Heart left ventricle (tissue), 16 donors: ENCODE data around the gene ALDH3B1. TPM values are rescaled to one million over a fixed set of nuclear protein-coding genes. Genes with fewer than 3 reads are reported as not detected.
A peak's percentile ranks its signal among the peaks of the same experiment; 100 is the strongest.

Experiments
- ATAC-seq, 4 donors: fragments of 200-7000 bp; cut with Tn5 transposase; one replicate each; pipeline ENCODE4 v1.9.1; 2020 to 2022; ENCODE audit warnings: moderate library complexity in 4 of 4, mild to moderate bottlenecking in 3 of 4, moderate number of reproducible peaks in 1 of 4
- DNase-seq, 5 donors: peaks; one replicate each; pipeline ENCODE4 v3.0.0-alpha.2; 2020
- H3K27ac ChIP-seq, 12 donors: fragments of 200-600 bp; sonication (generic) in 4 of 12; one replicate each; pipeline versions ENCODE4 v1.5.0 to v1.8.0; 2016 to 2022; ENCODE audit warnings: mild to moderate bottlenecking in 2 of 12
- H3K27me3 ChIP-seq, 9 donors: fragments of 200-600 bp; sonication (generic) in 2 of 9; one replicate each; pipeline versions ENCODE4 v1.5.1 to v1.8.0; 2016 to 2022; ENCODE audit warnings: mild to moderate bottlenecking in 3 of 9
- H3K36me3 ChIP-seq, 9 donors: fragments of 200-600 bp; sonication (generic) in 2 of 9; one replicate each; pipeline versions ENCODE4 v1.5.0 to v1.8.0; 2018 to 2022; ENCODE audit warnings: mild to moderate bottlenecking in 2 of 9
- H3K4me1 ChIP-seq, 12 donors: fragments of 200-600 bp; sonication (generic) in 4 of 12; one replicate each; pipeline versions ENCODE4 v1.5.0 to v1.8.0; 2016 to 2022; ENCODE audit warnings: mild to moderate bottlenecking in 3 of 12
- H3K4me3 ChIP-seq, 12 donors: fragments of 200-600 bp; sonication (generic) in 4 of 12; one replicate each; pipeline versions ENCODE4 v1.5.0 to v1.8.0; 2017 to 2022; ENCODE audit warnings: mild to moderate bottlenecking in 9 of 12, moderate library complexity in 4 of 12
- H3K9me3 ChIP-seq, 12 donors: fragments of 200-600 bp; sonication (generic) in 4 of 12; one replicate each; pipeline versions ENCODE4 v1.5.0 to v1.8.0; 2016 to 2022; ENCODE audit warnings: mild to moderate bottlenecking in 1 of 12
- POLR2A ChIP-seq, 2 donors: fragments of 450-650 bp; IDR thresholded peaks; one replicate each; pipeline ENCODE4 v1.6.1; 2017; ENCODE audit warnings: antibody characterized with exemption in 2 of 2, mild to moderate bottlenecking in 2 of 2, moderate library complexity in 2 of 2
- WGBS, 4 donors: extraction: QIAGEN DNeasy Blood & Tissue Kit in 2 of 4; methylation state at CpG; one replicate each; pipeline versions ENCODE4 v1.1.5 to v1.1.7; 2013 to 2018; 5-methylcytosine and 5-hydroxymethylcytosine counted together
- intact Hi-C, 10 donors: fragments of 100-400 bp; cut with DNase I; formaldehyde crosslinking; loops; one replicate each; pipeline versions ENCODE4 v1.11.1 to v1.14.2; 2022
- polyA plus RNA-seq, 2 donors: library from polyadenylated mRNA; stranded (reverse); fragments of 200-250 nt; gene quantifications; one replicate each; pipeline ENCODE4 v1.2.3, GENCODE V29; 2013
- total RNA-seq, 9 donors: library from RNA; depleted of rRNA in 2 of 9; stranded (reverse); fragments of >200 nt in 2 of 9; fragmentation: NEBNext Ultra II Directional in 3 of 9; extraction: Animal tissue kit (Norgen Biotek cat#: 25700) in 3 of 9; gene quantifications; one replicate each; pipeline versions ENCODE4 v1.1.0 to v1.2.4, GENCODE V29; 2016 to 2023
- TF ChIP-seq, protein P1 (sequence below), 12 donors: fragments of 200-600 bp; sonication (generic) in 4 of 12; IDR thresholded peaks; one replicate each; pipeline versions ENCODE4 v1.5.0 to v1.8.0; 2018 to 2022; ENCODE audit warnings: antibody characterized with exemption in 12 of 12, mild to moderate bottlenecking in 5 of 12
- donor health status: ischemic (EF 13 %, LVEDD 7.1; RV severe dilation, severe dysfunction).
- donor health status: healthy with polysubstance abuse.
- donor health status: DM: no; HTN: yes; CAD: no.
- donor health status: DM: no; HTN: no; CAD: no.
- donor health status: ischemic (EF 25% LVEDD 6.9; RV normal size, moderate dysfunction).
- donor health status: ischemic (EF 25% LVEDD 5.7; RV mildly dilated, moderate dysfunction).
- donor health status: healthy.
- donor health status: DM: yes; HTN: yes; CAD: no.
- donor health status: ischemic (EF 35%, LVEDD 5.7; RV mildly dilated, moderate dysfunction).
- donor health status: nonischemic (EF 11% LVEDD 7.7; RV severe dilation, severe dysfunction).
- donor health status: DM: yes; HTN: yes; CAD: no.
- donor health status: PGD.
- donor health status: ischemic (EF 29% LVEDD 5.4; RV normal size, mild dysfunction).
- donor health status: nonischemic (EF 23%, LVEDD 6.1; RV moderate dilation, normal function).

The ALDH3B1 gene
- total and polyA plus RNA-seq, 11 donors, result 2.3 to 25.4 (median 4.4) TPM

- ATAC-seq (no peak), DNase-seq (no peak)
- Histone ChIP-seq H3K36me3 (peaks cover 0 to 19% (median 5%) of the 10 kb centered on the region in 9 donors), H3K4me3 (no peak overlapping the region), H3K27ac (no peak overlapping the region), H3K9me3 (peaks cover 0 to 8% (median 0%) of the 10 kb centered on the region in 12 donors), H3K4me1 (peaks cover 0 to 40% (median 30%) of the 10 kb centered on the region in 12 donors), H3K27me3 (no peaks in the 10 kb centered on the region)
- 86 to 88% (median 87%) methylated on average over 12 of the region's 12 CpGs for WGBS, 4 donors
- intact Hi-C loops, result no loop called here
- TF ChIP-seq POLR2A (IDR thresholded peaks at IDR 0.05), result no peak
Observed at GRCh38 chr11:68028802-68029545, 18.8 kb downstream of the ALDH3B1 start.

DNA sequence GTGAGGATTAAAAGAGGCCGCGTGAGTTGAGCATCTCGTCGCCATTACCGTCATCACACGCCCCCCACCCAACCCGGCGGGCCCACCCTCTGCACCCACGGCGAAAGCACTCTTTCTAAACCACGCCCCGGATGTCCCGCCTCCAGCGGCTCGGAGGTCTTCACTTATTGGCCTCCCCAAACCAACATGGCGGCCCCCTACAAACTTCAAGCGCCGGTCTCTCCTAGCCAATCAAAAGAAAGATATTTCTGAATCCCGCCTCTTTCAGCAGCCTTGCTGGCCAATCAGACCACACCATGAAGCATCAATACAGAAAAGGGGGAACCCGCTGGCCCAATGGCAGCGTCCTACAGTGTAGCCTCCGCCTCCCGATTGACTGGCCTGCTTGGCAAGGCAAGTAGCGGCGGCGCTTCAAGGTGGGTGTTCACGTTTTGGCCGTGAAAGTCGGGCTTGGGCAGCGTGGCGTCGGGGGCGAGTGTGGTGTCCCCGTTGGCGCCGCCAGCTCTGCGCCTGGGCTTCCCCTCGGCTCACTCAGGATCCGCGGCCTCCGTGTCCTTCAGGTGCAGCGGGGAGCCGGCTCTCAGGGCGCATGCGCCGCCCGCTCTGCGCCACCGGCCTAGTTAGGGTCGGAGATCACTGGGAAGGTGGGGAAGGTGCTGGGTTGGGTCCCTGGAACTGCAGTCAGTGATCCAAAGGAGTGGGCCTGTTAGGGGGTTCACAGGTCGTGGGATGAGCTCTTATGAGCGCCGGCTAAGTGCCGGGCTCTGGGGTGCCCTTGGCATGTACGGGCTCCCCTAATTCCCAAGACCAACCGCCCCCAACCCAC, 20.4 kb downstream of the ALDH3B1 start, which contains the start of gene NDUFS8:
NDUFS8 (plus strand) TSS at position 364 of the 826 bp plus-strand sequence. CDS start 1,471 bp downstream, outside the sequence.
- TF ChIP-seq POLR2A (IDR thresholded peaks at IDR 0.05), result peak in 1 of 2 donors; percentile 71
- TF ChIP-seq, protein P1, sequence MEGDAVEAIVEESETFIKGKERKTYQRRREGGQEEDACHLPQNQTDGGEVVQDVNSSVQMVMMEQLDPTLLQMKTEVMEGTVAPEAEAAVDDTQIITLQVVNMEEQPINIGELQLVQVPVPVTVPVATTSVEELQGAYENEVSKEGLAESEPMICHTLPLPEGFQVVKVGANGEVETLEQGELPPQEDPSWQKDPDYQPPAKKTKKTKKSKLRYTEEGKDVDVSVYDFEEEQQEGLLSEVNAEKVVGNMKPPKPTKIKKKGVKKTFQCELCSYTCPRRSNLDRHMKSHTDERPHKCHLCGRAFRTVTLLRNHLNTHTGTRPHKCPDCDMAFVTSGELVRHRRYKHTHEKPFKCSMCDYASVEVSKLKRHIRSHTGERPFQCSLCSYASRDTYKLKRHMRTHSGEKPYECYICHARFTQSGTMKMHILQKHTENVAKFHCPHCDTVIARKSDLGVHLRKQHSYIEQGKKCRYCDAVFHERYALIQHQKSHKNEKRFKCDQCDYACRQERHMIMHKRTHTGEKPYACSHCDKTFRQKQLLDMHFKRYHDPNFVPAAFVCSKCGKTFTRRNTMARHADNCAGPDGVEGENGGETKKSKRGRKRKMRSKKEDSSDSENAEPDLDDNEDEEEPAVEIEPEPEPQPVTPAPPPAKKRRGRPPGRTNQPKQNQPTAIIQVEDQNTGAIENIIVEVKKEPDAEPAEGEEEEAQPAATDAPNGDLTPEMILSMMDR (IDR thresholded peaks at IDR 0.05), result no peak
- 0 to 1% (median 0%) methylated on average over 39 to 56 of the region's 56 CpGs for WGBS, 4 donors
- peaks cover 0 to 33% (median 16%) of the 10 kb centered on the region in 9 donors for H3K36me3 ChIP-seq

GRCh38 chr11:68031144-68031464, 21.0 kb downstream of the ALDH3B1 start:
- ATAC-seq, result peak in 1 of 4 donors; percentile 3
- H3K27ac ChIP-seq, result peak overlapping the region; percentile 85 to 98 (median 93)
- TF ChIP-seq, protein P1 (IDR thresholded peaks at IDR 0.05), result no peak
- TF ChIP-seq POLR2A (IDR thresholded peaks at IDR 0.05), result no peak
- no peak for DNase-seq
- WGBS, 4 donors, result 8 to 12% (median 10%) methylated on average over 10 of the region's 10 CpGs
- no peaks in the 10 kb centered on the region for H3K9me3 ChIP-seq
- H3K4me3 ChIP-seq, result peak overlapping the region; percentile 63 to 94 (median 85)
- intact Hi-C loops, result loop anchor here in 3 of 10 donors (10.0 kb wide), 3 partner anchors 94 to 184 kb away; partner anchors contain the start of genes CHKA (in 2 of the 3) and KMT5B (in 1 of the 3)
- H3K36me3 ChIP-seq, result peaks cover 0 to 35% (median 16%) of the 10 kb centered on the region in 9 donors
- H3K27me3 ChIP-seq, result no peaks in the 10 kb centered on the region
- peaks cover 0 to 51% (median 32%) of the 10 kb centered on the region in 12 donors for H3K4me1 ChIP-seq

More for the DNA sequence above, 20.4 kb downstream of the ALDH3B1 start, which contains the start of gene NDUFS8:
- Histone ChIP-seq H3K27me3 (no peaks in the 10 kb centered on the region), H3K4me3 (peak within 1 kb of the TSS; percentile 63 to 94 (median 85)), H3K9me3 (no peaks in the 10 kb centered on the region), H3K27ac (peak within 1 kb of the TSS; percentile 85 to 98 (median 93)), H3K4me1 (peaks cover 0 to 46% (median 30%) of the 10 kb centered on the region in 12 donors)
- DNase-seq (peak; percentile 95 to 98 (median 97)), ATAC-seq (peak; percentile 90 to 96 (median 94))
- intact Hi-C loops, result loop anchor here in 3 of 10 donors (10.0 kb wide), 3 partner anchors 94 to 184 kb away; partner anchors contain the start of genes CHKA (in 2 of the 3) and KMT5B (in 1 of the 3)

DNA sequence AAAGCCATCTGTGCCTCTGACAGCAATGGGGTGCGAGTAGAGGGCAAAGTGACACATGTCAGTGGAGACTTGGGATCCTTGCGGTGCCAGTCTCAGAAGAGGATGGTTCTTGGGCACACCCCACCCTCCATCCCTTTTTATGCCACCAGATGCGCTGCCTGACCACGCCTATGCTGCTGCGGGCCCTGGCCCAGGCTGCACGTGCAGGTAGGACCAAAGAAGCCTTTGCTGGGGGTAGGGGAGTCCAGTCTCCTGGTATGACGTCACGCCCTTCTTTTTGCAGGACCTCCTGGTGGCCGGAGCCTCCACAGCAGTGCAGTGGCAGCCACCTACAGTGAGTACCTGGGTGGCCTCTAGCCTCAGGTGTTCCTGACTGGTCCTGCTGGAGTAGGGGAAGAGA, 21.9 kb downstream of the ALDH3B1 start:
- H3K4me3 ChIP-seq, result peak overlapping the region in 6 of 12 donors; percentile 65 to 94 (median 88)
- H3K27ac ChIP-seq, result peak overlapping the region in 9 of 12 donors; percentile 85 to 98 (median 93)
- 73 to 80% (median 76%) methylated on average over 6 to 9 of the region's 9 CpGs for WGBS, 4 donors
- H3K27me3 ChIP-seq, result no peaks in the 10 kb centered on the region
- DNase-seq, result no peak
- no peak for ATAC-seq
- TF ChIP-seq, protein P1 (IDR thresholded peaks at IDR 0.05), result no peak
- TF ChIP-seq POLR2A (IDR thresholded peaks at IDR 0.05), result no peak
- H3K4me1 ChIP-seq, result peaks cover 0 to 60% (median 41%) of the 10 kb centered on the region in 12 donors
- intact Hi-C loops, result loop anchor here in 3 of 10 donors (10.0 kb wide), 3 partner anchors 93 to 183 kb away; partner anchors contain the start of genes CHKA (in 2 of the 3) and KMT5B (in 1 of the 3)
- H3K9me3 ChIP-seq, result no peaks in the 10 kb centered on the region
- peaks cover 0 to 41% (median 16%) of the 10 kb centered on the region in 9 donors for H3K36me3 ChIP-seq
